K562 (cell line): Measurements from ENCODE around the gene H3-3A. TPM values are rescaled to one million over a fixed set of nuclear protein-coding genes. Genes with fewer than 3 reads are reported as not detected.

ENCODE experiments used
- EHMT2 ChIP-seq: fragments of 450-650 bp; IDR thresholded peaks from 2 replicates; pipeline ENCODE4 v1.6.1; 2018; ENCODE audit warnings: antibody characterized with exemption
- FOXA1 ChIP-seq: fragments of 450-650 bp; IDR thresholded peaks from 2 replicates; pipeline ENCODE4 v1.6.1; 2016; ENCODE audit warnings: mild to moderate bottlenecking, borderline replicate concordance
- FOXJ2 ChIP-seq: fragments of 200-800 bp; sonication (Bioruptor generic); IDR thresholded peaks from 2 replicates; pipeline ENCODE4 v1.6.1; 2016; ENCODE audit warnings: missing genetic modification characterization, missing compliant biosample characterization
- GTF2E2 ChIP-seq: fragments of 200-800 bp; sonication (Bioruptor generic); IDR thresholded peaks from 2 replicates; pipeline ENCODE4 v1.6.1; 2016; ENCODE audit warnings: missing genetic modification characterization, missing compliant biosample characterization
- HDAC1 ChIP-seq, 2 experiments: fragments of 450-650 bp; IDR thresholded peaks; 2 replicates each; pipeline ENCODE4 v1.6.1; 2016 to 2017; ENCODE audit warnings: inconsistent platforms in 1 of 2, mild to moderate bottlenecking in 1 of 2, moderate library complexity in 1 of 2
- KLF6 ChIP-seq: fragments of 250-450 bp; sonication (Bioruptor Pico); IDR thresholded peaks from 2 replicates; pipeline ENCODE4 v1.4.0; 2020; ENCODE audit warnings: mild to moderate bottlenecking, moderate library complexity, borderline replicate concordance
- MAX ChIP-seq: sonication (generic); formaldehyde crosslinking; IDR thresholded peaks from 2 replicates; pipeline ENCODE4 v1.9.0; 2022; ENCODE audit warnings: mild to moderate bottlenecking, missing genetic modification reagents
- MCM7 ChIP-seq, 2 experiments: fragments of 450-650 bp; IDR thresholded peaks; 2 replicates each; pipeline ENCODE4 v1.6.1; 2016 to 2018
- MTA1 ChIP-seq: fragments of 450-650 bp; IDR thresholded peaks from 2 replicates; pipeline ENCODE4 v1.6.1; 2017; ENCODE audit warnings: borderline replicate concordance
- POLR2H ChIP-seq: IDR thresholded peaks from 2 replicates; pipeline ENCODE4 v1.6.1; 2016; ENCODE audit warnings: missing genetic modification characterization, low read depth, mild to moderate bottlenecking, control low read depth, missing compliant biosample characterization, moderate library complexity
- RFX1 ChIP-seq: fragments of 450-650 bp; IDR thresholded peaks from 2 replicates; pipeline ENCODE4 v1.6.1; 2016; ENCODE audit warnings: mild to moderate bottlenecking, moderate library complexity
- RFX5 ChIP-seq: IDR thresholded peaks from 2 replicates; pipeline ENCODE4 v1.6.1; 2011; ENCODE audit warnings: low read depth, mild to moderate bottlenecking, improper control_type of control experiment, low read length
- TAF9B ChIP-seq: fragments of 450-650 bp; IDR thresholded peaks from 2 replicates; pipeline ENCODE4 v1.6.1; 2018; ENCODE audit warnings: mild to moderate bottlenecking; ENCODE audit not compliant: partially characterized antibody
- TAL1 ChIP-seq: fragments of 450-650 bp; IDR thresholded peaks from 2 replicates; pipeline ENCODE4 v1.6.1; 2016; ENCODE audit warnings: mild to moderate bottlenecking
- THRAP3 ChIP-seq: fragments of 450-650 bp; IDR thresholded peaks from 2 replicates; pipeline ENCODE4 v1.6.1; 2016; ENCODE audit warnings: mild to moderate bottlenecking, inconsistent platforms, borderline replicate concordance
- YBX1 ChIP-seq: fragments of 450-650 bp; IDR thresholded peaks from 2 replicates; pipeline ENCODE4 v1.7.1; 2016; ENCODE audit warnings: mild to moderate bottlenecking
- YY1 ChIP-seq, 3 experiments: IDR thresholded peaks; 2 replicates each; pipeline ENCODE4 v1.6.1; 2011; ENCODE audit warnings: low read length in 2 of 3, mild to moderate bottlenecking in 2 of 3, moderate library complexity in 2 of 3, borderline replicate concordance in 1 of 3, control low read depth in 1 of 3, low read depth in 1 of 3; ENCODE audit not compliant: insufficient read depth in 3 of 3, insufficient replicate concordance in 2 of 3, control insufficient read depth in 1 of 3, insufficient read length in 1 of 3; ENCODE audit errors: extremely low read depth in 1 of 3
- ZBTB34 ChIP-seq: fragments of 250-450 bp; sonication (Bioruptor Pico); IDR thresholded peaks from 2 replicates; pipeline ENCODE4 v1.8.0; 2021; ENCODE audit warnings: mild to moderate bottlenecking, moderate library complexity
- ZFP30 ChIP-seq: fragments of 250-450 bp; sonication (Bioruptor Pico); IDR thresholded peaks from 2 replicates; pipeline ENCODE4 v1.8.0; 2022; ENCODE audit warnings: moderate library complexity, mild to moderate bottlenecking, inconsistent platforms, borderline replicate concordance
- ZNF133 ChIP-seq: fragments of 250-450 bp; sonication (Bioruptor Pico); IDR thresholded peaks from 2 replicates; pipeline ENCODE4 v1.4.0; 2020; ENCODE audit warnings: mild to moderate bottlenecking
- ZNF263 ChIP-seq: sonication (generic); formaldehyde crosslinking; IDR thresholded peaks from 2 replicates; pipeline ENCODE4 v1.8.0; 2022; ENCODE audit warnings: mild to moderate bottlenecking, missing genetic modification reagents, borderline replicate concordance
- ZNF436 ChIP-seq: fragments of 250-450, 450-650 bp; sonication (Bioruptor Pico); formaldehyde crosslinking; IDR thresholded peaks from 2 replicates; pipeline ENCODE4 v1.7.0; 2020; ENCODE audit warnings: mild to moderate bottlenecking
- ZSCAN29 ChIP-seq: fragments of 450-650 bp; IDR thresholded peaks from 2 replicates; pipeline ENCODE4 v1.6.1; 2017
- polyA plus RNA-seq, 8 experiments: library from polyadenylated mRNA; depleted of rRNA in 4 of 8; stranded (reverse) in 5 of 8; unstranded in 3 of 8; fragments of >200 nt; fragmentation: Nextera tagmentation in 2 of 8; fragmentation: Illumina TruSeq in 1 of 8; extraction: Ambion mirVana in 2 of 8; extraction: Trizol in 1 of 8; gene quantifications; 2 replicates each; pipeline versions ENCODE4 v1.2.1 to v1.2.3, GENCODE V29; 2011 to 2014; ENCODE audit warnings: inconsistent platforms in 1 of 8, missing spikeins in 1 of 8
- total RNA-seq, 7 experiments: library from RNA; depleted of rRNA in 6 of 7; stranded (reverse); fragments of >200 nt in 6 of 7; fragmentation: Illumina TruSeq in 2 of 7; extraction: Trizol in 2 of 7; gene quantifications; 2 replicates each; pipeline versions ENCODE4 v1.2.1 to v1.2.3, GENCODE V29; 2011 to 2021; ENCODE audit warnings: low replicate concordance in 1 of 7
- TF ChIP-seq, protein P1 (sequence below): fragments of 150-350 bp; IDR thresholded peaks from 2 replicates; pipeline ENCODE4 v1.6.1; 2014; ENCODE audit warnings: low read depth, mild to moderate bottlenecking, low read length, borderline replicate concordance

The H3-3A gene
- total and polyA plus RNA-seq, 9 of the 15 experiments (the other 6 are each of a cell fraction or from before 2014, with no cell fraction given): 426 to 1,083 (median 591) TPM

GRCh38 chr1:226063977-226064815 is 1.7 kb downstream of the H3-3A start (continued):
- TF ChIP-seq MTA1 (no peak), FOXJ2 (tag) (peak; percentile 67), RFX1 (no peak), MCM7 (IDR thresholded peaks at IDR 0.05) (no peak), ZNF133 (CRISPR knock-in tag) (no peak), ZSCAN29 (no peak), EHMT2 (no peak), GTF2E2 (tag) (peak; percentile 72; the same call in 1 of the 2 replicates), ZNF436 (CRISPR knock-in tag) (no peak), KLF6 (CRISPR knock-in tag) (no peak), HDAC1 (IDR thresholded peaks at IDR 0.05) (peak in 1 of 2 experiments; percentile 21; a peak in 1 of 4 replicates), ZFP30 (CRISPR knock-in tag) (no peak), TAF9B (peak; percentile 53), MAX (no peak), YBX1 (no peak), RFX5 (no peak), THRAP3 (peak; percentile 85; the same call in 1 of the 2 replicates), ZNF263 (CRISPR knock-in tag) (no peak), FOXA1 (no peak), POLR2H (tag) (peak; percentile 84), TAL1 (0 out of 2 replicates have a peak, but pooled peaks have one; percentile 24), YY1 (IDR thresholded peaks at IDR 0.05; ENCODE audit: borderline replicate concordance in 1 of 3, control insufficient read depth in 1 of 3, extremely low read depth in 1 of 3, insufficient read depth in 3 of 3, insufficient read length in 1 of 3, insufficient replicate concordance in 2 of 3, low read depth in 1 of 3, low read length in 2 of 3) (no peak), ZBTB34 (no peak)
- TF ChIP-seq, protein P1, sequence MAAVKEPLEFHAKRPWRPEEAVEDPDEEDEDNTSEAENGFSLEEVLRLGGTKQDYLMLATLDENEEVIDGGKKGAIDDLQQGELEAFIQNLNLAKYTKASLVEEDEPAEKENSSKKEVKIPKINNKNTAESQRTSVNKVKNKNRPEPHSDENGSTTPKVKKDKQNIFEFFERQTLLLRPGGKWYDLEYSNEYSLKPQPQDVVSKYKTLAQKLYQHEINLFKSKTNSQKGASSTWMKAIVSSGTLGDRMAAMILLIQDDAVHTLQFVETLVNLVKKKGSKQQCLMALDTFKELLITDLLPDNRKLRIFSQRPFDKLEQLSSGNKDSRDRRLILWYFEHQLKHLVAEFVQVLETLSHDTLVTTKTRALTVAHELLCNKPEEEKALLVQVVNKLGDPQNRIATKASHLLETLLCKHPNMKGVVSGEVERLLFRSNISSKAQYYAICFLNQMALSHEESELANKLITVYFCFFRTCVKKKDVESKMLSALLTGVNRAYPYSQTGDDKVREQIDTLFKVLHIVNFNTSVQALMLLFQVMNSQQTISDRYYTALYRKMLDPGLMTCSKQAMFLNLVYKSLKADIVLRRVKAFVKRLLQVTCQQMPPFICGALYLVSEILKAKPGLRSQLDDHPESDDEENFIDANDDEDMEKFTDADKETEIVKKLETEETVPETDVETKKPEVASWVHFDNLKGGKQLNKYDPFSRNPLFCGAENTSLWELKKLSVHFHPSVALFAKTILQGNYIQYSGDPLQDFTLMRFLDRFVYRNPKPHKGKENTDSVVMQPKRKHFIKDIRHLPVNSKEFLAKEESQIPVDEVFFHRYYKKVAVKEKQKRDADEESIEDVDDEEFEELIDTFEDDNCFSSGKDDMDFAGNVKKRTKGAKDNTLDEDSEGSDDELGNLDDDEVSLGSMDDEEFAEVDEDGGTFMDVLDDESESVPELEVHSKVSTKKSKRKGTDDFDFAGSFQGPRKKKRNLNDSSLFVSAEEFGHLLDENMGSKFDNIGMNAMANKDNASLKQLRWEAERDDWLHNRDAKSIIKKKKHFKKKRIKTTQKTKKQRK: no peak
